Natural killer cell (primary cell): ENCODE results near the gene POLE4. TPM values are rescaled to one million over a fixed set of nuclear protein-coding genes. Genes with fewer than 3 reads are reported as not detected.

ENCODE experiments used
- ATAC-seq, 3 donors: fragments of 150-1000 bp in 2 of 3; fragments of 200-7000 bp in 1 of 3; cut with Tn5 transposase; 1 replicate in 1 of 3; 2 replicates in 2 of 3; pipeline ENCODE4 v1.10.0; 2021; ENCODE audit warnings: mild to moderate bottlenecking in 2 of 3, moderate library complexity in 2 of 3
- DNase-seq, 2 donors: peaks; one replicate each; pipeline versions ENCODE4 v3.0.0 to v3.0.0-alpha.2; 2013 to 2021; ENCODE audit warnings: mixed read lengths in 1 of 2
- H3K27ac ChIP-seq: one replicate; pipeline ENCODE4 v1.5.1; 2013; ENCODE audit warnings: mild to moderate bottlenecking, low read length
- H3K27me3 ChIP-seq: one replicate; pipeline ENCODE4 v1.6.1; 2013; ENCODE audit warnings: low read length; ENCODE audit not compliant: control insufficient read depth, insufficient read depth
- H3K36me3 ChIP-seq: one replicate; pipeline ENCODE4 v1.6.1; 2013; ENCODE audit warnings: low read length; ENCODE audit not compliant: control insufficient read depth, insufficient read depth
- H3K4me1 ChIP-seq: one replicate; pipeline ENCODE4 v1.6.1; 2013; ENCODE audit warnings: low read length; ENCODE audit not compliant: control insufficient read depth, insufficient read depth
- H3K4me3 ChIP-seq: one replicate; pipeline ENCODE4 v1.5.1; 2013; ENCODE audit warnings: low read length
- H3K9me3 ChIP-seq: one replicate; pipeline ENCODE4 v1.6.1; 2013; ENCODE audit warnings: low read length; ENCODE audit not compliant: control insufficient read depth, insufficient read depth
- H3K27ac Mint-ChIP-seq, 2 donors: one replicate each; pipeline ENCODE4 v1.8.0; 2022; ENCODE audit warnings: mild to moderate bottlenecking in 2 of 2, mixed read lengths in 2 of 2, moderate library complexity in 1 of 2
- H3K27me3 Mint-ChIP-seq, 2 donors: one replicate each; pipeline ENCODE4 v1.8.0; 2022; ENCODE audit warnings: low read depth in 2 of 2, mixed read lengths in 2 of 2
- H3K36me3 Mint-ChIP-seq: one replicate; pipeline ENCODE4 v1.8.0; 2022; ENCODE audit warnings: mixed read lengths
- H3K4me1 Mint-ChIP-seq, 2 donors: one replicate each; pipeline ENCODE4 v1.8.0; 2022; ENCODE audit warnings: mixed read lengths in 2 of 2
- H3K4me3 Mint-ChIP-seq: one replicate; pipeline ENCODE4 v1.8.0; 2022; ENCODE audit warnings: mild to moderate bottlenecking, moderate library complexity, mixed read lengths
- H3K9me3 Mint-ChIP-seq, 2 donors: one replicate each; pipeline ENCODE4 v1.8.0; 2022; ENCODE audit warnings: mixed read lengths in 2 of 2
- CTCF ChIP-seq: fragments of 200-600 bp; IDR thresholded peaks from one replicate; pipeline ENCODE4 v1.8.0; 2022; ENCODE audit warnings: antibody characterized with exemption
- WGBS: methylation state at CpG from one replicate; pipeline ENCODE4 v1.1.7; 2013; ENCODE audit warnings: missing lambda C conversion rate; ENCODE audit not compliant: insufficient coverage; 5-methylcytosine and 5-hydroxymethylcytosine counted together
- intact Hi-C: fragments of 100-400 bp; cut with micrococcal nuclease; formaldehyde crosslinking; loops from one replicate; pipeline ENCODE4 v1.14.2; 2022
- total RNA-seq, 4 donors: library from RNA; stranded (reverse); fragments of 120-200 nt in 1 of 4; gene quantifications; one replicate each; pipeline versions ENCODE4 v1.2.3 to v1.2.4, GENCODE V29; 2013 to 2022

The POLE4 gene
- total RNA-seq, 3 donors from 2014 or later (not counting 1 experiment from before 2014, with no cell fraction given): 31.1 to 35.3 (median 34.4) TPM

- intact Hi-C loops: no loop called here
- Mint-ChIP-seq H3K9me3 (peaks cover 0 to 2% of the 10 kb centered on the region in 2 donors), H3K27ac (no peak overlapping the region), H3K4me1 (no peaks in the 10 kb centered on the region), H3K4me3 (no peak overlapping the region), H3K36me3 (no peaks in the 10 kb centered on the region), H3K27me3 (peaks cover 0 to 9% of the 10 kb centered on the region in 2 donors)
- no peaks in the 10 kb centered on the region for H3K36me3 ChIP-seq
- H3K4me1 ChIP-seq: no peaks in the 10 kb centered on the region
- DNase-seq (no peak), ATAC-seq (no peak)
- TF ChIP-seq CTCF: no peak
- WGBS: 47% methylated on average over 7 of the region's 7 CpGs
- H3K27ac ChIP-seq: no peak overlapping the region
- no peak overlapping the region for H3K4me3 ChIP-seq
- H3K27me3 ChIP-seq: no peaks in the 10 kb centered on the region
- H3K9me3 ChIP-seq: no peaks in the 10 kb centered on the region
These were observed 27.7 kb downstream of the POLE4 start for GRCh38 chr2:74985978-74986609.

GRCh38 chr2:74991977-74992376, 33.5 kb downstream of the POLE4 start:
- Histone ChIP-seq H3K36me3 (no peaks in the 10 kb centered on the region), H3K4me3 (no peak overlapping the region), H3K4me1 (no peaks in the 10 kb centered on the region), H3K27me3 (no peaks in the 10 kb centered on the region), H3K27ac (no peak overlapping the region), H3K9me3 (no peaks in the 10 kb centered on the region)
- Mint-ChIP-seq H3K27ac (no peak overlapping the region), H3K27me3 (peaks cover 0 to 14% of the 10 kb centered on the region in 2 donors), H3K9me3 (peaks cover 0 to 2% of the 10 kb centered on the region in 2 donors), H3K4me1 (no peaks in the 10 kb centered on the region), H3K36me3 (no peaks in the 10 kb centered on the region), H3K4me3 (no peak overlapping the region)
- WGBS: 97% methylated on average over 3 of the region's 4 CpGs
- no peak for TF ChIP-seq CTCF
- ATAC-seq (no peak), DNase-seq (no peak)
- intact Hi-C loops: no loop called here

- WGBS: 91% methylated on average over 5 of the region's 5 CpGs
- intact Hi-C loops: no loop called here
- TF ChIP-seq CTCF: no peak
These were observed 41.0 kb downstream of the POLE4 start for GRCh38 chr2:74999468-74999867.

GRCh38 chr2:75002007-75002406, 43.6 kb downstream of the POLE4 start:
- no peak overlapping the region for H3K27ac Mint-ChIP-seq
- Histone ChIP-seq H3K4me3 (no peak overlapping the region), H3K27ac (no peak overlapping the region), H3K27me3 (no peaks in the 10 kb centered on the region), H3K36me3 (no peaks in the 10 kb centered on the region), H3K9me3 (no peaks in the 10 kb centered on the region), H3K4me1 (no peaks in the 10 kb centered on the region)
- no peak for TF ChIP-seq CTCF
- H3K9me3 Mint-ChIP-seq: no peaks in the 10 kb centered on the region
- DNase-seq: no peak
- WGBS: 91% methylated on average over 3 of the region's 3 CpGs
- no peak for ATAC-seq
- no peak overlapping the region for H3K4me3 Mint-ChIP-seq
- H3K27me3 Mint-ChIP-seq: no peaks in the 10 kb centered on the region
- intact Hi-C loops: no loop called here
- H3K36me3 Mint-ChIP-seq: no peaks in the 10 kb centered on the region
- no peaks in the 10 kb centered on the region for H3K4me1 Mint-ChIP-seq

More at GRCh38 chr2:74999468-74999867, 41.0 kb downstream of the POLE4 start:
- no peaks in the 10 kb centered on the region for H3K9me3 ChIP-seq
- H3K27me3 ChIP-seq: no peaks in the 10 kb centered on the region
- Mint-ChIP-seq H3K27me3 (no peaks in the 10 kb centered on the region), H3K27ac (no peak overlapping the region), H3K36me3 (no peaks in the 10 kb centered on the region), H3K4me3 (no peak overlapping the region), H3K4me1 (no peaks in the 10 kb centered on the region), H3K9me3 (no peaks in the 10 kb centered on the region)
- ATAC-seq (no peak), DNase-seq (no peak)
- no peak overlapping the region for H3K27ac ChIP-seq
- no peaks in the 10 kb centered on the region for H3K36me3 ChIP-seq
- H3K4me3 ChIP-seq: no peak overlapping the region
- no peaks in the 10 kb centered on the region for H3K4me1 ChIP-seq
